Mesenchymal stem cell (in vitro differentiated cells and primary cell): ENCODE results near the gene CYSRT1.
A peak's percentile ranks its signal among the peaks of the same experiment; 100 is the strongest.

Source experiments
- DNase-seq: peaks from one replicate; pipeline ENCODE4 v3.0.0-alpha.2; 2013
- H2AFZ ChIP-seq: one replicate; pipeline ENCODE4 v1.6.1; 2013; ENCODE audit warnings: low read depth, mild to moderate bottlenecking, control low read depth, inconsistent platforms, low read length, moderate library complexity
- H2AK5ac ChIP-seq: 2 replicates; pipeline ENCODE4 v1.6.1; 2013; ENCODE audit warnings: low read length, moderate library complexity, mild to moderate bottlenecking, inconsistent platforms; ENCODE audit not compliant: severe bottlenecking
- H2BK120ac ChIP-seq: one replicate; pipeline ENCODE4 v1.6.1; 2013; ENCODE audit warnings: low read depth, mild to moderate bottlenecking, inconsistent platforms, low read length, moderate library complexity
- H2BK12ac ChIP-seq, 2 experiments: one replicate each; pipeline ENCODE4 v1.6.1; 2013; ENCODE audit warnings: inconsistent platforms in 2 of 2, low read length in 2 of 2, mild to moderate bottlenecking in 2 of 2, moderate library complexity in 2 of 2, control low read depth in 1 of 2
- H2BK15ac ChIP-seq: one replicate; pipeline ENCODE4 v1.6.1; 2013; ENCODE audit warnings: mild to moderate bottlenecking, low read depth, inconsistent platforms; ENCODE audit not compliant: poor library complexity, severe bottlenecking
- H2BK5ac ChIP-seq: 2 replicates; pipeline ENCODE4 v1.6.1; 2013; ENCODE audit warnings: low read depth, mild to moderate bottlenecking, low read length, control low read depth, inconsistent platforms; ENCODE audit not compliant: poor library complexity, severe bottlenecking
- H3K14ac ChIP-seq, 2 experiments: one replicate each; pipeline ENCODE4 v1.6.1; 2013; ENCODE audit warnings: inconsistent platforms in 2 of 2, low read length in 2 of 2, control low read depth in 1 of 2, mild to moderate bottlenecking in 1 of 2, moderate library complexity in 1 of 2
- H3K18ac ChIP-seq, 2 experiments: one replicate each; pipeline ENCODE4 v1.6.1; 2013; ENCODE audit warnings: inconsistent platforms in 2 of 2, low read length in 2 of 2, control low read depth in 1 of 2, low read depth in 1 of 2, mild to moderate bottlenecking in 1 of 2
- H3K23ac ChIP-seq, 2 experiments: one replicate each; pipeline ENCODE4 v1.6.1; 2013; ENCODE audit warnings: inconsistent platforms in 2 of 2, low read length in 2 of 2, mild to moderate bottlenecking in 2 of 2, moderate library complexity in 2 of 2, control low read depth in 1 of 2
- H3K27ac ChIP-seq: 2 replicates; pipeline ENCODE4 v1.5.1; 2013; ENCODE audit warnings: mild to moderate bottlenecking, moderate library complexity, low read length, control low read depth, inconsistent platforms; ENCODE audit not compliant: poor library complexity, severe bottlenecking
- H3K27me3 ChIP-seq, 2 experiments: 2 replicates each; pipeline versions ENCODE4 v1.6.1 to v1.7.0; 2013; ENCODE audit warnings: low read length in 2 of 2, mild to moderate bottlenecking in 2 of 2, moderate library complexity in 2 of 2, control low read depth in 1 of 2, inconsistent platforms in 1 of 2; ENCODE audit not compliant: control insufficient read depth in 1 of 2, insufficient read depth in 1 of 2
- H3K36me3 ChIP-seq, 2 experiments: 2 replicates each; pipeline versions ENCODE4 v1.6.1 to v1.7.0; 2013; ENCODE audit warnings: low read length in 2 of 2, control low read depth in 1 of 2, inconsistent platforms in 1 of 2, low read depth in 1 of 2, mild to moderate bottlenecking in 1 of 2; ENCODE audit not compliant: insufficient read depth in 2 of 2, control insufficient read depth in 1 of 2
- H3K4ac ChIP-seq, 2 experiments: one replicate each; pipeline ENCODE4 v1.6.1; 2013; ENCODE audit warnings: inconsistent platforms in 2 of 2, low read length in 2 of 2, mild to moderate bottlenecking in 2 of 2, moderate library complexity in 2 of 2, control low read depth in 1 of 2, low read depth in 1 of 2
- H3K4me1 ChIP-seq: 2 replicates; pipeline ENCODE4 v1.6.1; 2013; ENCODE audit warnings: low read depth, low read length, control low read depth; ENCODE audit not compliant: control insufficient read depth, insufficient read depth
- H3K4me2 ChIP-seq: 2 replicates; pipeline ENCODE4 v1.6.1; 2013; ENCODE audit warnings: low read length, mild to moderate bottlenecking, inconsistent platforms; ENCODE audit not compliant: poor library complexity, severe bottlenecking
- H3K4me3 ChIP-seq, 2 experiments: 2 replicates each; pipeline versions ENCODE4 v1.5.1 to v1.7.0; 2013; ENCODE audit warnings: low read length in 2 of 2, mild to moderate bottlenecking in 2 of 2, control low read depth in 1 of 2, low read depth in 1 of 2; ENCODE audit not compliant: insufficient read depth in 1 of 2
- H3K79me1 ChIP-seq: replicated peaks from 2 replicates; pipeline ENCODE4 v1.6.1; 2013; ENCODE audit warnings: mild to moderate bottlenecking, control low read depth, low read length, inconsistent platforms; ENCODE audit not compliant: poor library complexity, severe bottlenecking
- H3K9ac ChIP-seq: 2 replicates; pipeline ENCODE4 v1.7.0; 2013; ENCODE audit warnings: mild to moderate bottlenecking, low read length, moderate library complexity
- H3K9me3 ChIP-seq: 2 replicates; pipeline ENCODE4 v1.7.0; 2013; ENCODE audit warnings: mild to moderate bottlenecking, low read length; ENCODE audit not compliant: control insufficient read depth
- H4K8ac ChIP-seq: one replicate; pipeline ENCODE4 v1.6.1; 2013; ENCODE audit warnings: inconsistent platforms, mild to moderate bottlenecking, low read length, moderate library complexity
- H4K91ac ChIP-seq: one replicate; pipeline ENCODE4 v1.6.1; 2013; ENCODE audit warnings: mild to moderate bottlenecking, low read length, inconsistent platforms
- WGBS: methylation state at CpG from one replicate; pipeline ENCODE4 v1.1.7; 2013; ENCODE audit warnings: mixed read lengths; 5-methylcytosine and 5-hydroxymethylcytosine counted together

The CYSRT1 gene

GRCh38 chr9:137221506-137222111 lies 3.4 kb upstream of the CYSRT1 start:
- H4K91ac ChIP-seq: no peak overlapping the region
- no peak overlapping the region for H2BK12ac ChIP-seq
- no peak overlapping the region for H3K23ac ChIP-seq

GRCh38 chr9:137222190-137223077 lies 2.5 kb upstream of the CYSRT1 start, which contains the start of gene RNF208:
RNF208 (minus strand) TSS chr9:137222240; CDS start chr9:137221212, 1,028 bp downstream.
- Histone ChIP-seq H2AK5ac (no peak within 1 kb of the TSS), H3K36me3 (peaks cover 0 to 10% of the 10 kb centered on the region in 2 experiments), H3K79me1 (no peaks in the 10 kb centered on the region), H4K91ac (peak within 1 kb of the TSS; percentile 87), H3K4me1 (peaks cover 68% of the 10 kb centered on the region), H3K14ac (no peak within 1 kb of the TSS), H3K23ac (peak within 1 kb of the TSS in 1 of 2 experiments; percentile 36), H2BK5ac (no peak within 1 kb of the TSS), H3K27me3 (no peaks in the 10 kb centered on the region), H3K18ac (peak within 1 kb of the TSS; percentile 41 to 85), H2AFZ (peak within 1 kb of the TSS; percentile 65), H3K4me3 (peak within 1 kb of the TSS; percentile 54 to 73), H3K27ac (peak within 1 kb of the TSS; percentile 17), H4K8ac (peak within 1 kb of the TSS; percentile 92), H2BK15ac (peak within 1 kb of the TSS; percentile 26), H3K4me2 (peak within 1 kb of the TSS; percentile 80), H3K4ac (peak within 1 kb of the TSS in 1 of 2 experiments; percentile 7), H3K9me3 (no peaks in the 10 kb centered on the region), H2BK12ac (peak within 1 kb of the TSS in 1 of 2 experiments; percentile 12), H2BK120ac (peak within 1 kb of the TSS; percentile 45), H3K9ac (peak within 1 kb of the TSS; percentile 43)
- 19% methylated on average over 47 of the region's 88 CpGs for WGBS
- peak; percentile 24 for DNase-seq

More at GRCh38 chr9:137221506-137222111, 3.4 kb upstream of the CYSRT1 start:
- no peak overlapping the region for H2BK120ac ChIP-seq
- no peak overlapping the region for H2BK5ac ChIP-seq
- H3K14ac ChIP-seq: no peak overlapping the region
- H3K27me3 ChIP-seq: no peaks in the 10 kb centered on the region
- 23% methylated on average over 27 of the region's 61 CpGs for WGBS
- H3K27ac ChIP-seq: no peak overlapping the region
- DNase-seq: no peak
- peak overlapping the region; percentile 80 for H3K4me2 ChIP-seq
- H3K4me1 ChIP-seq: peaks cover 69% of the 10 kb centered on the region
- no peak overlapping the region for H2AK5ac ChIP-seq
- H3K4ac ChIP-seq: no peak overlapping the region
- no peak overlapping the region for H3K9ac ChIP-seq
- peak overlapping the region in 1 of 2 experiments; percentile 54 for H3K4me3 ChIP-seq
- no peak overlapping the region for H2AFZ ChIP-seq
- peaks cover 0 to 14% of the 10 kb centered on the region in 2 experiments for H3K36me3 ChIP-seq
- no peak overlapping the region for H2BK15ac ChIP-seq
- no peaks in the 10 kb centered on the region for H3K79me1 ChIP-seq
- H3K18ac ChIP-seq: peak overlapping the region in 1 of 2 experiments; percentile 31
- H4K8ac ChIP-seq: peak overlapping the region; percentile 50
- H3K9me3 ChIP-seq: no peaks in the 10 kb centered on the region

GRCh38 chr9:137223078-137223970 lies 1.6 kb upstream of the CYSRT1 start:
- WGBS: 1% methylated on average over 62 of the region's 63 CpGs
- peak overlapping the region in 1 of 2 experiments; percentile 90 for H3K4ac ChIP-seq
- H2BK5ac ChIP-seq: no peak overlapping the region
- H2AK5ac ChIP-seq: no peak overlapping the region
- H3K4me1 ChIP-seq: peaks cover 59% of the 10 kb centered on the region
- no peaks in the 10 kb centered on the region for H3K79me1 ChIP-seq
- peak overlapping the region; percentile 96 for H2AFZ ChIP-seq
- H3K18ac ChIP-seq: peak overlapping the region; percentile 74 to 93
- peak overlapping the region; percentile 86 for H4K91ac ChIP-seq
- peak overlapping the region; percentile 25 for H3K27ac ChIP-seq
- no peak overlapping the region for H2BK120ac ChIP-seq
- no peak overlapping the region for H2BK15ac ChIP-seq
- peak overlapping the region; percentile 71 to 86 for H3K4me3 ChIP-seq
- no peak overlapping the region for H2BK12ac ChIP-seq
- H3K4me2 ChIP-seq: peak overlapping the region; percentile 85
- H3K9ac ChIP-seq: peak overlapping the region; percentile 92
- no peaks in the 10 kb centered on the region for H3K9me3 ChIP-seq
- peaks cover 0 to 4% of the 10 kb centered on the region in 2 experiments for H3K27me3 ChIP-seq
- peak overlapping the region; percentile 92 for H4K8ac ChIP-seq
- peak; percentile 98 for DNase-seq
- H3K23ac ChIP-seq: peak overlapping the region in 1 of 2 experiments; percentile 36
- H3K14ac ChIP-seq: peak overlapping the region in 1 of 2 experiments; percentile 97
- peaks cover 0 to 10% of the 10 kb centered on the region in 2 experiments for H3K36me3 ChIP-seq
